KMS-11 (cell line): ENCODE data around the gene CLEC4F.

Experiments used
- H2AFZ ChIP-seq: fragments of 200-600 bp; sonication (generic); 2 replicates; pipeline ENCODE4 v1.6.1; 2016; ENCODE audit warnings: antibody characterized with exemption, mixed run types, low read depth
- H3K27ac ChIP-seq: fragments of 200-600 bp; sonication (generic); 2 replicates; pipeline ENCODE4 v1.6.1; 2016; ENCODE audit warnings: mild to moderate bottlenecking, mixed run types
- H3K27me3 ChIP-seq: fragments of 200-600 bp; sonication (generic); 2 replicates; pipeline ENCODE4 v1.6.1; 2017; ENCODE audit warnings: mild to moderate bottlenecking, low read depth, mixed run types, moderate library complexity; ENCODE audit not compliant: insufficient read depth
- H3K36me3 ChIP-seq: fragments of 200-600 bp; sonication (generic); 2 replicates; pipeline ENCODE4 v1.6.1; 2017; ENCODE audit warnings: mild to moderate bottlenecking, mixed run types; ENCODE audit not compliant: insufficient read depth
- H3K4me1 ChIP-seq: fragments of 200-600 bp; sonication (generic); 2 replicates; pipeline ENCODE4 v1.6.1; 2016; ENCODE audit warnings: mild to moderate bottlenecking, low read depth, mixed run types; ENCODE audit not compliant: poor library complexity, severe bottlenecking
- H3K4me2 ChIP-seq: fragments of 200-600 bp; sonication (generic); 2 replicates; pipeline ENCODE4 v1.7.0; 2016; ENCODE audit warnings: mild to moderate bottlenecking, mixed run types
- H3K4me3 ChIP-seq: fragments of 200-600 bp; sonication (generic); IDR thresholded peaks from 2 replicates; pipeline ENCODE4 v1.6.1; 2017; ENCODE audit warnings: low read depth, low read length, mixed read lengths; ENCODE audit not compliant: insufficient read depth
- H3K79me2 ChIP-seq: fragments of 200-600 bp; sonication (generic); 2 replicates; pipeline ENCODE4 v1.6.1; 2016; ENCODE audit warnings: low read depth, mixed run types; ENCODE audit not compliant: insufficient read depth
- H3K9ac ChIP-seq: fragments of 200-600 bp; sonication (generic); 2 replicates; pipeline ENCODE4 v1.6.1; 2016; ENCODE audit warnings: mild to moderate bottlenecking, mixed run types
- H4K20me1 ChIP-seq: fragments of 200-600 bp; sonication (generic); 2 replicates; pipeline ENCODE4 v1.6.1; 2016; ENCODE audit warnings: mild to moderate bottlenecking, mixed run types; ENCODE audit not compliant: insufficient read depth
- CTCF ChIP-seq: fragments of 200-600 bp; sonication (generic); conservative IDR thresholded peaks from 2 replicates; pipeline ENCODE4 v1.6.1; 2017; ENCODE audit warnings: low read depth, mild to moderate bottlenecking, antibody characterized with exemption, low read length, moderate library complexity, mixed read lengths

Gene CLEC4F

GRCh38 chr2:70779911-70780545 lies 40.4 kb downstream of the CLEC4F start:
- Histone ChIP-seq H3K4me3 (no peak overlapping the region), H3K27ac (no peak overlapping the region), H2AFZ (no peak overlapping the region), H3K27me3 (no peaks in the 10 kb centered on the region; the same call in 1 of the 2 replicates), H3K79me2 (no peaks in the 10 kb centered on the region), H3K9ac (no peak overlapping the region), H4K20me1 (no peaks in the 10 kb centered on the region), H3K36me3 (no peaks in the 10 kb centered on the region), H3K4me1 (peaks cover 7% of the 10 kb centered on the region), H3K4me2 (no peak overlapping the region)
- no peak for TF ChIP-seq CTCF

GRCh38 chr2:70779491-70779890 lies 40.9 kb downstream of the CLEC4F start:
- Histone ChIP-seq H3K4me3 (no peak overlapping the region), H3K79me2 (no peaks in the 10 kb centered on the region), H3K9ac (no peak overlapping the region), H4K20me1 (no peaks in the 10 kb centered on the region), H3K4me2 (no peak overlapping the region), H3K36me3 (no peaks in the 10 kb centered on the region), H3K27me3 (no peaks in the 10 kb centered on the region; the same call in 1 of the 2 replicates), H2AFZ (no peak overlapping the region), H3K4me1 (peaks cover 2% of the 10 kb centered on the region), H3K27ac (no peak overlapping the region)
- TF ChIP-seq CTCF: no peak

GRCh38 chr2:70778676-70779075 lies 41.7 kb downstream of the CLEC4F start:
- Histone ChIP-seq H3K4me2 (no peak overlapping the region), H3K27ac (no peak overlapping the region), H3K9ac (no peak overlapping the region), H3K36me3 (no peaks in the 10 kb centered on the region), H4K20me1 (no peaks in the 10 kb centered on the region), H3K79me2 (no peaks in the 10 kb centered on the region), H3K4me1 (peaks cover 7% of the 10 kb centered on the region), H3K27me3 (peaks cover 8% of the 10 kb centered on the region; the same call in 1 of the 2 replicates), H2AFZ (no peak overlapping the region), H3K4me3 (no peak overlapping the region)
- TF ChIP-seq CTCF: no peak

GRCh38 chr2:70777450-70777849 lies 42.9 kb downstream of the CLEC4F start:
- no peaks in the 10 kb centered on the region for H4K20me1 ChIP-seq
- H3K27ac ChIP-seq: no peak overlapping the region
- TF ChIP-seq CTCF: no peak
- no peak overlapping the region for H3K4me2 ChIP-seq
- H3K4me1 ChIP-seq: peaks cover 19% of the 10 kb centered on the region
- H3K4me3 ChIP-seq: no peak overlapping the region
- H3K79me2 ChIP-seq: no peaks in the 10 kb centered on the region
- peaks cover 9% of the 10 kb centered on the region; the same call in 1 of the 2 replicates for H3K27me3 ChIP-seq
- H3K9ac ChIP-seq: no peak overlapping the region
- no peaks in the 10 kb centered on the region for H3K36me3 ChIP-seq
- no peak overlapping the region for H2AFZ ChIP-seq
